IPS DF 6.9 (cell line): ENCODE measurements around the gene SULT1C3.

Experiments
- DNase-seq: peaks from one replicate; pipeline ENCODE4 v3.0.0-alpha.2; 2013; ENCODE audit warnings: low read depth, low spot score
- H3K27ac ChIP-seq: one replicate; pipeline ENCODE4 v1.5.1; 2013; ENCODE audit warnings: low read length, control low read depth
- H3K27me3 ChIP-seq: 2 replicates; pipeline ENCODE4 v1.6.1; 2013; ENCODE audit warnings: mild to moderate bottlenecking, low read length; ENCODE audit not compliant: control insufficient read depth, insufficient read depth
- H3K36me3 ChIP-seq: 2 replicates; pipeline ENCODE4 v1.6.1; 2013; ENCODE audit warnings: low read length; ENCODE audit not compliant: control insufficient read depth, insufficient read depth
- H3K4me1 ChIP-seq: 2 replicates; pipeline ENCODE4 v1.6.1; 2013; ENCODE audit warnings: low read length; ENCODE audit not compliant: control insufficient read depth, insufficient read depth
- H3K4me3 ChIP-seq: 2 replicates; pipeline ENCODE4 v1.5.1; 2013; ENCODE audit warnings: mild to moderate bottlenecking, low read length
- H3K9me3 ChIP-seq: 2 replicates; pipeline ENCODE4 v1.6.1; 2013; ENCODE audit warnings: low read length, inconsistent platforms; ENCODE audit not compliant: control insufficient read depth, insufficient read depth
- WGBS: extraction: QIAGEN DNeasy Blood & Tissue Kit; methylation state at CpG from one replicate; pipeline ENCODE4 v1.1.7; 2013; ENCODE audit warnings: mixed read lengths, missing lambda C conversion rate; ENCODE audit not compliant: insufficient read length, insufficient coverage; 5-methylcytosine and 5-hydroxymethylcytosine counted together

Gene SULT1C3

DNA sequence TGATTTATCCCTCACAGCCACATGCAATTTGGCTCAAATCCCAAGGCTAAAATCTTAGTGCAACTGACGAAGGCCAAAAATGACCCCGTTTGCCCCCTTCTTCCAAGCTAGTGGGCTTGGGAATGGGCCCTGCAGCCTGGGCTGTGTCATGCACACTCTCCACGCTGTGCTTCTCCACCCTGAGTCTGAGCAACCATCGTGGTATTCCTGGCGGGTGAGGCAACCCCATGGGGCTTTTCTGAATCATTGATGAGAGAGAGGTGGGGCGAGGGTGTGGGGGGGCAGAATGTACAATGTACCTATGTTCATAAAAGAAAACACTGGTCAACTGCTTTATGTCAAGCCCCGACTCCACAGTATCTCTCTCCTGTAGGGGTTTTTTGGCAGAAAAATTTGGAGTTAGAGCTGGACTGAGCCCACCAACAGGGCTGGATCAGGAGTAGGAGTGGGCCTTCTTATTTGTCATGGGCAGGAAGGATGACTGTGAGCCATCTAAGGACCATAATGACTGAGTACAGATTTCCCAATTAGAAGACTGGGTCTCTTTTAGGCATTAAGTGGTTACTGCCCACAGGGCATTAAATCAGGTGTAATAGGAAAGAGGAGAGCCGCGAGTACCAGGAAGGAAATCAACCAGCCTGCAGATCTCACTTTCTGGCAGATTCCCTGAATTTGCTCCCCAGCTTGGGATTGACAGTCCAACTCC lies 57.8 kb downstream of the SULT1C3 start:
- WGBS: no CpG with 5 or more reads among the region's 9 CpGs
- DNase-seq: no peak
- H3K27ac ChIP-seq: no peak overlapping the region
- no peaks in the 10 kb centered on the region for H3K36me3 ChIP-seq
- H3K4me1 ChIP-seq: no peaks in the 10 kb centered on the region
- no peaks in the 10 kb centered on the region for H3K9me3 ChIP-seq
- H3K4me3 ChIP-seq: no peak overlapping the region
- H3K27me3 ChIP-seq: no peaks in the 10 kb centered on the region

DNA sequence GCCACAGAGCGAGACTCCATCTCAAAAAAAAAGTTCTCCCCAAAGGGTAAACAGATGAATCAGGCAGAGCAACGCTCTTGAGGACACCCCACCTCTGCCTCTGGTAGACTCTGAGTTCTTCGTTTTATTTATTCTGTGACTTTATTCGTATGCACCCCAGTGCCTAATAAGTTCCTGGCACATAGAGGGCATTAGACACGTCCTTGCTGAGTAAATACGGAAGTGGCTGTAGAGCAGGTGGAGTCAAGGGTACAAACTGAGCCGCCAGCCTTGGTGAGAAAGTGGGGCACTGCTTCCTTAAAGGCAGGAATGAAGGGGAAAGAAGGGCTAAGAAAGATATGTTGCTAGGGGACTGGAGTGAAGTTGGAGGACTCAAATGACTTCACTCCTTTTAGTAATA lies 61.8 kb downstream of the SULT1C3 start:
- no peaks in the 10 kb centered on the region for H3K4me1 ChIP-seq
- no peaks in the 10 kb centered on the region for H3K9me3 ChIP-seq
- WGBS: no CpG with 5 or more reads among the region's 7 CpGs
- H3K27me3 ChIP-seq: no peaks in the 10 kb centered on the region
- no peak overlapping the region for H3K4me3 ChIP-seq
- no peak for DNase-seq
- H3K27ac ChIP-seq: no peak overlapping the region
- H3K36me3 ChIP-seq: no peaks in the 10 kb centered on the region

DNA sequence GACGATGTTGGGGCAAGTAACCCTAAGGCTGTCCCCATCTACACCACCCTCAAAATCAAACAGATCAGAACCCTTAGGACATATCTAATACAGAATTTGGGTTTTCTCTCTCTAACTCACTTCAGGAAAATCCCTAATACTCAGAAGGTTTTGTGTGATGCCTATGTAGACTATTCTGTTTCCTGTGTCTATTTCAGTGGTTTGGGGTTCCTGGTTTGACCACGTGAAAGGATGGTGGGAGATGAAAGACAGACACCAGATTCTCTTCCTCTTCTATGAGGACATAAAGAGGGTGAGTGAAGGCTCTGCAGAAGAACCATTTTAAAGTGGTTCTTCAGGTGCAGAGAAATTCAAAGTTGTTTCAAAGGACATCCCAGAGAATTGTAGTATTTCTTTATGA lies 65.2 kb downstream of the SULT1C3 start:
- H3K36me3 ChIP-seq: no peaks in the 10 kb centered on the region
- H3K27me3 ChIP-seq: no peaks in the 10 kb centered on the region
- DNase-seq: no peak
- no peaks in the 10 kb centered on the region for H3K4me1 ChIP-seq
- no peak overlapping the region for H3K4me3 ChIP-seq
- H3K27ac ChIP-seq: no peak overlapping the region
- H3K9me3 ChIP-seq: no peaks in the 10 kb centered on the region
- whole genome bisulfite sequencing: no CpG with 5 or more reads among the region's 2 CpGs

DNA sequence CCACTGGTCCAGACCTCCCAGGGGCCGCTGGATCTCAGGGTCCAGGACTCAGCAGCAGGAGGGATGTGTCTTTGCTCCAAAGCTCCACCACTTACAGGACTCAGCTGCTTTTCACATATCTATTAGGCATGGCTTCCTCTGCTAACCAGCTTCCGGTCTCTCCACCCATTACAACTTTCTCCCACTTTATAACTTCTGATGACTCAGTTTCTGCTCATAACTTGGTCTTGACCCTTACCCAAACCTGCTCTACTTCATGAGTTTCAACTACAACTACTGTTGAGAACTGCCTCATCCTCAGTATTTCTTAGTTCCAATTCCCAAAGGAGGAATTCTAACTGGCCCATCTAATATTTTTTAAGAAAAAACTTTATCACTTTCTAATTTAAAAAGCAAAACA lies 66.1 kb downstream of the SULT1C3 start:
- H3K27me3 ChIP-seq: no peaks in the 10 kb centered on the region
- DNase-seq: no peak
- H3K4me1 ChIP-seq: no peaks in the 10 kb centered on the region
- no CpG with 5 or more reads among the region's 2 CpGs for WGBS
- no peak overlapping the region for H3K4me3 ChIP-seq
- no peak overlapping the region for H3K27ac ChIP-seq
- no peaks in the 10 kb centered on the region for H3K9me3 ChIP-seq
- no peaks in the 10 kb centered on the region for H3K36me3 ChIP-seq

DNA sequence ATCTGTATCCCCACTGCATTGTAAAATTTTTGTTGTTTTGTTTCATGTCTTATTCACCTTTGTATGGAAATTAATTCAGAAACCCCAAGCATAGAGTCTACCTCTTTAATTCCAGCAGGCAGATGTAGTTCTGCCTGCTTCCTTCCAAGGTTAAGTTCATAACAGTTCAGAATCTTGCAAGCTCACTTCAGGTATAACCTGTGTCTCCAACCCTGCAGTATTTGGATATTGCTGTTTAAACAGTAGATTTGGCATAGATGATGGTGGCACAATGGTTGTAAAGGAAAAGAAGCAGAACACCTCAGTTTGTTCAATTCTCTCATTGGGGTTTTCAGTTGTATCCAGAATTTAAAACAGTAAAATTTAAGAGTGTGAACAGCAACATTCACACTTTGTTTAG lies 70.1 kb downstream of the SULT1C3 start:
- Histone ChIP-seq H3K4me1 (no peaks in the 10 kb centered on the region), H3K27me3 (no peaks in the 10 kb centered on the region), H3K36me3 (no peaks in the 10 kb centered on the region), H3K9me3 (no peaks in the 10 kb centered on the region), H3K4me3 (no peak overlapping the region), H3K27ac (no peak overlapping the region)
- no peak for DNase-seq
